Uterus (tissue), 2 donors: Measurements from ENCODE around the gene CACNG6.

Experiments
- POLR2A ChIP-seq, 2 donors: fragments of 450-650 bp; IDR thresholded peaks; one replicate each; pipeline ENCODE4 v1.6.1; 2016; ENCODE audit warnings: antibody characterized with exemption in 2 of 2, mild to moderate bottlenecking in 1 of 2, moderate library complexity in 1 of 2
- TF ChIP-seq, protein P1 (sequence below), 4 experiments: fragments of 200-600 bp in 2 of 4; fragments of 450-650 bp in 2 of 4; sonication (generic) in 2 of 4; IDR thresholded peaks; one replicate each; pipeline ENCODE4 v1.5.1; 2016 to 2019; ENCODE audit warnings: antibody characterized with exemption in 4 of 4, mild to moderate bottlenecking in 2 of 4, moderate library complexity in 1 of 4

DNA sequence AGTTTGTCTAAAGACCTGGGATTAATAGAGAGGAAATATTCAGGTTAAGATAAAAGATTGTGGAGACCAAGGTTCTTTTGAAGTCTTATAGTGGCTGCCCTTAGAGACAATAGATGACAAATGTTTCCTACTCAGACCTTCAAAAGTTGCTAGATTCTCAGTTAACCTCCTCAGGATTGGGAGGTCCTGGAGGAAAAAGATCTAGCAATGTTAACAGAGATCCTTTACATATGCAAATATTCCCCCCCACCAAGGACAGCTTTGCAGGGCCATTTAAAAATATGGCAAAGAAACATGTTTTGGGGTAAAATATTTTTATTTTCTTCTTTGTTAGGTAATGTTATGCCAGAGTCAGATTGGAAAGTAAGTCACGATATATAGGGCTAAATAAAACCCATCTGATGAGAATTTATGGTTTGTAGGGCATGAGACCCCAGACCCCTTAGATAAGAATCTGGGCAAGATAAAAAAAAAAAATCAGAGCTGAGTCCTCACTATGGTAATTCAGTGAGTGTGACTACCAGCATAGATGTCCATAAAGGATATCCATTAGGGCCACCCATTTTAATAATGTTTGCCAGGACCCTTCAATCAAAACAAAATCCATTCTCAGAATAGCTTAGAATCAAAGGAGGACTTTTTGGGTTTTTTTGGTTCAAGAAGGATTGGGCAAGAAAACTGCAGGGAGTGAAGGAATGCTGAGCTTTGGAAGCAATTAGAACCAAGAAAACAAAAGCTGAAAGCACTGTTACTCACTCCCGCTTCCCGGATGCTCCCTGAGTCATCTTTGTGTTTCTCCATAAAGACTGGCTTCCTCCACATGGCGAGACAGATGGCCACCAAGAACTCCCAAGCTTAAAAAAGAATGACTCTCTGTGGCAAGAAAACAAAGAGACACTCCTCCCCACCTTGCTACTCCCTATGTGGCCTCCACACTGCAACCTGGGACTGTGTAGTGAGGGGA, 44.1 kb downstream of the CACNG6 start:
- TF ChIP-seq, protein P1, sequence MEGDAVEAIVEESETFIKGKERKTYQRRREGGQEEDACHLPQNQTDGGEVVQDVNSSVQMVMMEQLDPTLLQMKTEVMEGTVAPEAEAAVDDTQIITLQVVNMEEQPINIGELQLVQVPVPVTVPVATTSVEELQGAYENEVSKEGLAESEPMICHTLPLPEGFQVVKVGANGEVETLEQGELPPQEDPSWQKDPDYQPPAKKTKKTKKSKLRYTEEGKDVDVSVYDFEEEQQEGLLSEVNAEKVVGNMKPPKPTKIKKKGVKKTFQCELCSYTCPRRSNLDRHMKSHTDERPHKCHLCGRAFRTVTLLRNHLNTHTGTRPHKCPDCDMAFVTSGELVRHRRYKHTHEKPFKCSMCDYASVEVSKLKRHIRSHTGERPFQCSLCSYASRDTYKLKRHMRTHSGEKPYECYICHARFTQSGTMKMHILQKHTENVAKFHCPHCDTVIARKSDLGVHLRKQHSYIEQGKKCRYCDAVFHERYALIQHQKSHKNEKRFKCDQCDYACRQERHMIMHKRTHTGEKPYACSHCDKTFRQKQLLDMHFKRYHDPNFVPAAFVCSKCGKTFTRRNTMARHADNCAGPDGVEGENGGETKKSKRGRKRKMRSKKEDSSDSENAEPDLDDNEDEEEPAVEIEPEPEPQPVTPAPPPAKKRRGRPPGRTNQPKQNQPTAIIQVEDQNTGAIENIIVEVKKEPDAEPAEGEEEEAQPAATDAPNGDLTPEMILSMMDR (IDR thresholded peaks at IDR 0.05): no peak
- TF ChIP-seq POLR2A (IDR thresholded peaks at IDR 0.05): no peak
